HepG2 (cell line): ENCODE results near the gene FETUB. TPM values are rescaled to one million over a fixed set of nuclear protein-coding genes. Genes with fewer than 3 reads are reported as not detected.

Source experiments
- ARID3A ChIP-seq: IDR thresholded peaks from 2 replicates; pipeline ENCODE4 v1.6.1; 2012; ENCODE audit warnings: low read depth, low read length, improper control_type of control experiment
- FLYWCH1 ChIP-seq: sonication (generic); formaldehyde crosslinking; IDR thresholded peaks from 2 replicates; pipeline ENCODE4 v1.8.1; 2023; ENCODE audit warnings: mild to moderate bottlenecking, missing genetic modification reagents
- GMEB1 ChIP-seq: sonication (generic); formaldehyde crosslinking; IDR thresholded peaks from 2 replicates; pipeline ENCODE4 v1.5.1; 2020; ENCODE audit warnings: missing genetic modification reagents, mild to moderate bottlenecking, borderline replicate concordance
- KDM5B ChIP-seq: sonication (generic); formaldehyde crosslinking; IDR thresholded peaks from 2 replicates; pipeline ENCODE4 v1.4.0; 2020; ENCODE audit warnings: missing genetic modification reagents, mild to moderate bottlenecking, borderline replicate concordance
- NFATC3 ChIP-seq: sonication (generic); formaldehyde crosslinking; IDR thresholded peaks from 2 replicates; pipeline ENCODE4 v1.5.1; 2020; ENCODE audit warnings: mild to moderate bottlenecking, missing genetic modification reagents
- PHF8 ChIP-seq: sonication (generic); formaldehyde crosslinking; IDR thresholded peaks from 2 replicates; pipeline ENCODE4 v1.5.0; 2020; ENCODE audit warnings: missing genetic modification reagents
- SYNCRIP ChIP-seq: fragments of 200-400 bp; formaldehyde crosslinking; IDR thresholded peaks from 2 replicates; pipeline ENCODE4 v1.6.1; 2018; ENCODE audit warnings: mild to moderate bottlenecking, low read depth, low read length; ENCODE audit not compliant: insufficient read depth
- UBTF ChIP-seq: sonication (generic); formaldehyde crosslinking; IDR thresholded peaks from 2 replicates; pipeline ENCODE4 v1.4.0; 2020; ENCODE audit warnings: mild to moderate bottlenecking, missing genetic modification reagents
- ZBTB25 ChIP-seq: IDR thresholded peaks from 2 replicates; pipeline ENCODE4 v1.6.1; 2018; ENCODE audit warnings: missing genetic modification reagents
- ZBTB3 ChIP-seq: sonication (generic); formaldehyde crosslinking; IDR thresholded peaks from 2 replicates; pipeline ENCODE4 v1.4.0; 2020; ENCODE audit warnings: low read depth, mild to moderate bottlenecking, moderate library complexity, missing genetic modification reagents, borderline replicate concordance
- ZNF501 ChIP-seq: sonication (generic); formaldehyde crosslinking; IDR thresholded peaks from 2 replicates; pipeline ENCODE4 v1.5.1; 2020; ENCODE audit warnings: mild to moderate bottlenecking, moderate library complexity, missing genetic modification reagents
- ZNF556 ChIP-seq: sonication (generic); formaldehyde crosslinking; IDR thresholded peaks from 2 replicates; pipeline ENCODE4 v1.4.0; 2020; ENCODE audit warnings: mild to moderate bottlenecking, missing genetic modification reagents, borderline replicate concordance
- ZNF672 ChIP-seq: sonication (generic); formaldehyde crosslinking; IDR thresholded peaks from 2 replicates; pipeline ENCODE4 v1.8.1; 2022; ENCODE audit warnings: missing genetic modification reagents
- ZSCAN5A ChIP-seq: sonication (generic); formaldehyde crosslinking; IDR thresholded peaks from 2 replicates; pipeline ENCODE4 v1.8.0; 2022; ENCODE audit warnings: mild to moderate bottlenecking, missing genetic modification reagents, borderline replicate concordance
- polyA plus RNA-seq, 8 experiments: library from polyadenylated mRNA; depleted of rRNA in 3 of 8; stranded (reverse) in 7 of 8; unstranded in 1 of 8; fragments of >200 nt; fragmentation: Illumina TruSeq in 4 of 8; extraction: Trizol in 4 of 8; gene quantifications; 2 replicates each; pipeline versions ENCODE4 v1.2.1 to v1.2.3, GENCODE V29; 2011 to 2016; ENCODE audit warnings: low read depth in 4 of 8, missing spikeins in 1 of 8, mixed read lengths in 1 of 8; ENCODE audit not compliant: insufficient read depth in 1 of 8
- total RNA-seq, 5 experiments: library from RNA; depleted of rRNA; stranded (reverse); fragments of >200 nt; fragmentation: Illumina TruSeq; extraction: Trizol; gene quantifications; 2 replicates each; pipeline ENCODE4 v1.2.3, GENCODE V29; 2016; ENCODE audit warnings: low read depth in 1 of 5
- TF ChIP-seq, protein P1 (sequence below): sonication (generic); formaldehyde crosslinking; IDR thresholded peaks from 2 replicates; pipeline ENCODE4 v1.5.1; 2020; ENCODE audit warnings: mild to moderate bottlenecking, missing genetic modification reagents, moderate library complexity

FETUB gene
- total and polyA plus RNA-seq, 2 of the 13 experiments (the other 11 are each of a cell fraction or from before 2014, with no cell fraction given), result 2.1 to 4.4 TPM

DNA sequence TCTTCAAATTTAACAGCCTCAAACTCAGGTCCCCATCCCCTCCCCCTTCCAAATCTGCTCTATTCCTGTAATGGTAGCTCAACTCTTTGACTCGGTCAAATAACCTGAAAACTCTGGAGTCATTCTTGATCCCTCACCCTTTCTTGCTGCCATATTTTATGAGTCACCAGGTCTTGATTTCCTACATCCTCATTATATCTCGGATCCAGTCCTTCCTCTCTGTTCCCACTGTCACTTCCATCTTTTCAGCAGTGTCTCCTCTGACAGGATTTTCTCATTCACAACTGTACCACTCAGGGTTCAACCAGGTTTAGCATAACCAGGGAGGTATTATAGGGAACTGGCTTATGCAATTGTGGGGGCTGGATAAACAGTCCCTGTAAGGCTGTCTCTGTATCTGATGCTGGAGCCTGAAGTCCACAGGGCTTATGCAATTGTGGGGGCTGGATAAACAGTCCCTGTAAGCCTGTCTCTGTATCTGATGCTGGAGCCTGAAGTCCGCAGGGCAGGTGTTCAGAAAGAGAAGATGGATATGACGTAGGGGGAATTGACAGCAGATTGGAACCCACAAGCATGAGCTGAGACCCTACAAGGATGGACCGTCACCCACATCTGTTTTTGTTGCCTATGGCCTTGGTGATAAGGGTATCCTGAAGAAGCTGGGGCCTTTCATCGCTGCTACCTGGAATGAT is 9.1 kb upstream of the FETUB start (continued):
- TF ChIP-seq, protein P1, sequence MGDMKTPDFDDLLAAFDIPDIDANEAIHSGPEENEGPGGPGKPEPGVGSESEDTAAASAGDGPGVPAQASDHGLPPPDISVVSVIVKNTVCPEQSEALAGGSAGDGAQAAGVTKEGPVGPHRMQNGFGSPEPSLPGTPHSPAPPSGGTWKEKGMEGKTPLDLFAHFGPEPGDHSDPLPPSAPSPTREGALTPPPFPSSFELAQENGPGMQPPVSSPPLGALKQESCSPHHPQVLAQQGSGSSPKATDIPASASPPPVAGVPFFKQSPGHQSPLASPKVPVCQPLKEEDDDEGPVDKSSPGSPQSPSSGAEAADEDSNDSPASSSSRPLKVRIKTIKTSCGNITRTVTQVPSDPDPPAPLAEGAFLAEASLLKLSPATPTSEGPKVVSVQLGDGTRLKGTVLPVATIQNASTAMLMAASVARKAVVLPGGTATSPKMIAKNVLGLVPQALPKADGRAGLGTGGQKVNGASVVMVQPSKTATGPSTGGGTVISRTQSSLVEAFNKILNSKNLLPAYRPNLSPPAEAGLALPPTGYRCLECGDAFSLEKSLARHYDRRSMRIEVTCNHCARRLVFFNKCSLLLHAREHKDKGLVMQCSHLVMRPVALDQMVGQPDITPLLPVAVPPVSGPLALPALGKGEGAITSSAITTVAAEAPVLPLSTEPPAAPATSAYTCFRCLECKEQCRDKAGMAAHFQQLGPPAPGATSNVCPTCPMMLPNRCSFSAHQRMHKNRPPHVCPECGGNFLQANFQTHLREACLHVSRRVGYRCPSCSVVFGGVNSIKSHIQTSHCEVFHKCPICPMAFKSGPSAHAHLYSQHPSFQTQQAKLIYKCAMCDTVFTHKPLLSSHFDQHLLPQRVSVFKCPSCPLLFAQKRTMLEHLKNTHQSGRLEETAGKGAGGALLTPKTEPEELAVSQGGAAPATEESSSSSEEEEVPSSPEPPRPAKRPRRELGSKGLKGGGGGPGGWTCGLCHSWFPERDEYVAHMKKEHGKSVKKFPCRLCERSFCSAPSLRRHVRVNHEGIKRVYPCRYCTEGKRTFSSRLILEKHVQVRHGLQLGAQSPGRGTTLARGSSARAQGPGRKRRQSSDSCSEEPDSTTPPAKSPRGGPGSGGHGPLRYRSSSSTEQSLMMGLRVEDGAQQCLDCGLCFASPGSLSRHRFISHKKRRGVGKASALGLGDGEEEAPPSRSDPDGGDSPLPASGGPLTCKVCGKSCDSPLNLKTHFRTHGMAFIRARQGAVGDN (CRISPR knock-in tag), result no peak
- TF ChIP-seq ZBTB3 (CRISPR knock-in tag) (no peak), SYNCRIP (no peak), ZSCAN5A (no peak), KDM5B (no peak), UBTF (CRISPR knock-in tag) (peak; percentile 51; the same call in 1 of the 2 replicates), ZNF501 (CRISPR knock-in tag) (peak; percentile 64; the same call in 1 of the 2 replicates), FLYWCH1 (0 out of 2 replicates have a peak, but pooled peaks have one; percentile 40), ZNF556 (peak; percentile 44; the same call in 1 of the 2 replicates), ZNF672 (CRISPR knock-in tag) (no peak), ARID3A (peak; percentile 68), NFATC3 (CRISPR knock-in tag) (0 out of 2 replicates have a peak, but pooled peaks have one; percentile 57), GMEB1 (CRISPR knock-in tag) (peak; percentile 63; the same call in 1 of the 2 replicates), PHF8 (CRISPR knock-in tag) (no peak), ZBTB25 (no peak)
